SJSA1 (cell line): Measurements from ENCODE around the gene EZR. TPM values are rescaled to one million over a fixed set of nuclear protein-coding genes. Genes with fewer than 3 reads are reported as not detected.
A peak's percentile ranks its signal among the peaks of the same experiment; 100 is the strongest.

ENCODE experiments used
- DNase-seq, 2 experiments: peaks; one replicate each; pipeline ENCODE4 v3.0.0-alpha.2; 2015 to 2020; ENCODE audit warnings: low spot score in 2 of 2, low read depth in 1 of 2
- H3K27ac ChIP-seq: fragments of 250-450 bp; sonication (Bioruptor Pico); 2 replicates; pipeline ENCODE4 v1.5.1; 2020; ENCODE audit warnings: mild to moderate bottlenecking, moderate library complexity
- H3K27me3 ChIP-seq: fragments of 250-450 bp; sonication (Bioruptor Pico); replicated peaks from 2 replicates; pipeline ENCODE4 v1.5.1; 2020; ENCODE audit warnings: mild to moderate bottlenecking, moderate library complexity
- H3K36me3 ChIP-seq: fragments of 250-450 bp; sonication (Bioruptor Pico); 2 replicates; pipeline ENCODE4 v1.5.1; 2020; ENCODE audit warnings: mild to moderate bottlenecking
- H3K4me1 ChIP-seq: fragments of 250-450 bp; sonication (Bioruptor Pico); replicated peaks from 2 replicates; pipeline ENCODE4 v1.6.1; 2021; ENCODE audit warnings: mild to moderate bottlenecking
- H3K4me3 ChIP-seq: fragments of 250-450 bp; sonication (Bioruptor Pico); 2 replicates; pipeline ENCODE4 v1.5.1; 2020; ENCODE audit warnings: mild to moderate bottlenecking
- H3K9me3 ChIP-seq: fragments of 250-450 bp; sonication (Bioruptor Pico); replicated peaks from 2 replicates; pipeline ENCODE4 v1.5.1; 2020; ENCODE audit warnings: mild to moderate bottlenecking
- total RNA-seq: library from RNA; depleted of rRNA; stranded (reverse); fragments of >200 nt; shearing (Covaris generic); gene quantifications from 2 replicates; pipeline ENCODE4 v1.2.3, GENCODE V29; 2014

Gene EZR
- total RNA-seq, 1 experiment from 2014 or later = 246 TPM

- H3K4me1 ChIP-seq = peaks cover 38% of the 10 kb centered on the region
- H3K27ac ChIP-seq = peak overlapping the region; percentile 90
- H3K9me3 ChIP-seq = no peaks in the 10 kb centered on the region
- peak; percentile 64 to 80 for DNase-seq
- H3K36me3 ChIP-seq = peaks cover 55% of the 10 kb centered on the region
- H3K4me3 ChIP-seq = peak overlapping the region; percentile 92
- H3K27me3 ChIP-seq = no peaks in the 10 kb centered on the region
Observed at GRCh38 chr6:158817728-158818580, 1.2 kb downstream of the EZR start.

- peaks cover 38% of the 10 kb centered on the region for H3K4me1 ChIP-seq
- DNase-seq = peak in 1 of 2 experiments; percentile 33
- no peaks in the 10 kb centered on the region for H3K27me3 ChIP-seq
- H3K4me3 ChIP-seq = peak overlapping the region; percentile 92
- peak overlapping the region; percentile 90; the same call in 1 of the 2 replicates for H3K27ac ChIP-seq
- H3K36me3 ChIP-seq = peaks cover 64% of the 10 kb centered on the region
- no peaks in the 10 kb centered on the region for H3K9me3 ChIP-seq
Observed at GRCh38 chr6:158816803-158817727, 2.1 kb downstream of the EZR start.

- Histone ChIP-seq H3K4me1 (peaks cover 38% of the 10 kb centered on the region), H3K4me3 (no peak overlapping the region), H3K9me3 (no peaks in the 10 kb centered on the region), H3K27me3 (no peaks in the 10 kb centered on the region), H3K27ac (no peak overlapping the region), H3K36me3 (peaks cover 69% of the 10 kb centered on the region)
- DNase-seq = no peak
Observed at GRCh38 chr6:158816329-158816728, 2.8 kb downstream of the EZR start.

GRCh38 chr6:158815907-158816306 is 3.3 kb downstream of the EZR start:
- no peaks in the 10 kb centered on the region for H3K9me3 ChIP-seq
- H3K4me3 ChIP-seq = no peak overlapping the region
- no peak for DNase-seq
- H3K36me3 ChIP-seq = peaks cover 72% of the 10 kb centered on the region
- no peaks in the 10 kb centered on the region for H3K27me3 ChIP-seq
- no peak overlapping the region for H3K27ac ChIP-seq
- H3K4me1 ChIP-seq = peaks cover 38% of the 10 kb centered on the region

DNA sequence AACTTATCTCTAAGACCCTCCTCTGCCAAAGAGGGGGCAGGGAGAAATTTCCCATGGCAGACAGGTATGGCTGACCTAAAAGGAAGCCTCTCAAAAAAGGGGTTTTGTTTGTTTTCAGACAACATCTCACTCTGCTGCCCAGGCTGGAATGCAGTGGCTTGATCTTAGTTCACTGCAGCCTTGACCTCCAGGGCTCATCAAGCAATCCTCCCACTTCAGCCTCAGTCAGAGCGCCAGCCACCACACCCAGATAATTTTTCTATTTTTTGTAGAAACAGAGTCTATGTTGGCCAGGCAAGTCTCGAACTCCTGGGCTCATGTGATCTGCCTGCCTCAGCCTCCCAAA is 3.8 kb downstream of the EZR start:
- H3K27me3 ChIP-seq = no peaks in the 10 kb centered on the region
- peaks cover 78% of the 10 kb centered on the region for H3K36me3 ChIP-seq
- no peak for DNase-seq
- peaks cover 38% of the 10 kb centered on the region for H3K4me1 ChIP-seq
- no peak overlapping the region for H3K27ac ChIP-seq
- no peak overlapping the region for H3K4me3 ChIP-seq
- H3K9me3 ChIP-seq = no peaks in the 10 kb centered on the region

- Histone ChIP-seq H3K27me3 (no peaks in the 10 kb centered on the region), H3K4me1 (peaks cover 29% of the 10 kb centered on the region), H3K36me3 (peaks cover 96% of the 10 kb centered on the region), H3K4me3 (no peak overlapping the region), H3K9me3 (no peaks in the 10 kb centered on the region), H3K27ac (no peak overlapping the region)
- no peak for DNase-seq
Observed at GRCh38 chr6:158813032-158813431, 6.1 kb downstream of the EZR start.

DNA sequence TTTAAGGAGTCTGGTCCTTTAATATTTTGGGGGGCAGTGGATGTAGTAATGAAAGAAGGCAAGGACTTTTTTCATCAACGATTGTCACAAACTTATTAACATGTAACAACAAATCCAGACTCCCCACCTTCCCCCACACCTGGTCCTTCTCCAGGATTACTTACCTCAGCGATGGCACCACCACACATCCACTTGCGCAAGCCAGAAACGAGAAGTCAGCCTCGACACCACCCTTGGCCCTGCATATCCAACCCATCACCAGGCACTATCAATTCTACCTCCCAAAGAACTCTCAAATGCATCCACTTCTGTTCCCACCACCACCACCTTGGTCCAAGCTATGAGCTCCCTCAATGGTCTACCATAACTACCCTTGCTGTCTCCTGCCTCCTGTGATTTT is 6.6 kb downstream of the EZR start:
- no peaks in the 10 kb centered on the region for H3K27me3 ChIP-seq
- peaks cover 29% of the 10 kb centered on the region for H3K4me1 ChIP-seq
- no peak overlapping the region for H3K27ac ChIP-seq
- H3K4me3 ChIP-seq = no peak overlapping the region
- peaks cover 96% of the 10 kb centered on the region for H3K36me3 ChIP-seq
- no peak for DNase-seq
- H3K9me3 ChIP-seq = no peaks in the 10 kb centered on the region

- peaks cover 77% of the 10 kb centered on the region for H3K36me3 ChIP-seq
- H3K27ac ChIP-seq = no peak overlapping the region
- no peak overlapping the region for H3K4me3 ChIP-seq
- no peaks in the 10 kb centered on the region for H3K9me3 ChIP-seq
- H3K4me1 ChIP-seq = peaks cover 8% of the 10 kb centered on the region
- no peak for DNase-seq
- no peaks in the 10 kb centered on the region for H3K27me3 ChIP-seq
Observed at GRCh38 chr6:158810155-158811095, 8.7 kb downstream of the EZR start.

DNA sequence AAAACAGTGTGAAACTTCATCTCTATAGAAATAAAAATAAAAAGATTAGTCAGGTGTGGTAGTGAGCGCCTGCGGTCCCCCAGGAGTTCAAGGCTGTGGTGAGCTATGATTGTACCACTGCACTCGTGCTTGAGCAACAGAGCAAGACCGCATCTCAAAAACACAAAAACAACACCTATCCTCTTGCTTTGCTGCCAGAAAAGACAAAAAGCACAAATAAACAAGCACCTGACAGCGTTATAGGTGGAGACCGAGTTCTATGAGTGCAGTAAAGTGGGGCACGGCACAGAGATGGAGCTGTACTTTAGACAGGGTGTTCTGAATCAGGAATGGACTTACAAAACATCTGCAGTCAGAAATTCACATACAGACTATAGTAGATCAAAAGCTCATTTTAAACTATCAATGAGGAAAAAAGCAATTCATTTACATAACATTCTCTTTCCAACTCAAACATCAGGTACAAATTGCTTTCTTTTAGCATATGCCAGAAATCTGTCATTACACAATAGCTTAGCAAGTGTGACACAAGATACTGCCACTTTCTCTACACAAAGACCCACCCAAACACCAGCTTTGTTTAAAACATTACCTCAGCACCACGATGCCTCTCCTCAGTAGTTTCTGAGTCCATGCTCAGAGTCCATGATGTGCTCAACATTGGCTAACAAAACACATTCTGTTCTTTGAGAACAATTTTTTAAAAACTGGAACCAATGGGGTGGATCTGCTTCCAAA is 10.1 kb downstream of the EZR start:
- no peak for DNase-seq
- Histone ChIP-seq H3K36me3 (peaks cover 67% of the 10 kb centered on the region), H3K27me3 (no peaks in the 10 kb centered on the region), H3K4me1 (peaks cover 2% of the 10 kb centered on the region), H3K4me3 (no peak overlapping the region), H3K9me3 (no peaks in the 10 kb centered on the region), H3K27ac (no peak overlapping the region)

GRCh38 chr6:158808442-158808833 is 10.7 kb downstream of the EZR start:
- Histone ChIP-seq H3K9me3 (no peaks in the 10 kb centered on the region), H3K36me3 (peaks cover 65% of the 10 kb centered on the region), H3K27ac (no peak overlapping the region), H3K4me1 (peaks cover 7% of the 10 kb centered on the region), H3K27me3 (no peaks in the 10 kb centered on the region), H3K4me3 (no peak overlapping the region)
- no peak for DNase-seq

DNA sequence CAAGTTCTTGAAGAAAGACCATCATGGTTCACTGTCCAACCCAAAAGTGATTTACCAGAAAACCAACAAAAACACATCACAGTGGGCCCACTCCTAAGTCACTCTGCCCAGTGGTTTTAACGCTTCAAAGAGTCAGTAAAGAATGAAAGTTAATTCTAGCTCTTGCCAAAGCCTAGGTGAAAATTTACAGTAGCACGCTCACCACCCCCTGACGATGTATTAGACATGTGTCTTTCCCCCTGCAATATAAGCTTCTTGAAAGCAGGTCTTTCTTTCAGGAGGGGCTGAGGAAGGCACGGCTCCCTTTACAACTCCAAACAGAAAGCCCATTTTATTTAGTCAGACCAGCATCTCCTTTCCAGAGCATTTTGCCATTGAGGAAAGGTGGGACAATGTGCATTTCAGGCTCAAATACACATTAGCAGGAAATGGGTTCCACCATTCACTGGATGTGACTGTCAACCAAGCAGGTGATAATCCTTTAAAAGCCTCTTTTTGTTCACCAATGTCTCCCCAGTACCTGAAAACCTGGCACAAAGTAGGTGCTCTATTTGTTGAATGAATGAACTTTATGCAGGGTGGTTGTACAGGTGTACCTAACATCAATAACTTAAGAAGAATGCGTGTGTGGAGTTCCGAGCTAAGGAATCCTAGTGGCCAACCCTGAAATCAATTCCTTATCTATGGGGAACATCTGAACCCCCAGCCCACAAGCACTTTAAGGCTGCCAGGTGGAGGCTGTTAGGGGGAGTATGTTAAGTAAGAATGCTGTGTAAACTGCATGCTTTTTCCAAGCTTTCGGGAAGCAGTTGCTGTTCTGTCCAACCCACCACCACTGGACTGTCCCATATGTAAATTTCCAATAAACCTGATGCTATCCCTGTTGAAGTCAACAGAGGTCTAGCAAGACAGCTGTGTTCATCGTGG is 11.4 kb downstream of the EZR start:
- Histone ChIP-seq H3K36me3 (peaks cover 63% of the 10 kb centered on the region), H3K4me3 (no peak overlapping the region), H3K4me1 (peaks cover 7% of the 10 kb centered on the region), H3K27ac (no peak overlapping the region), H3K27me3 (no peaks in the 10 kb centered on the region), H3K9me3 (no peaks in the 10 kb centered on the region)
- no peak for DNase-seq
